Measurements from ENCODE around the gene UBE2D2. TPM values are rescaled to one million over a fixed set of nuclear protein-coding genes. Genes with fewer than 3 reads are reported as not detected.

UBE2D2 gene
- total and polyA plus RNA-seq, 2 of the 4 experiments (the other 2 are of a cell fraction): 26.9 to 35.7 TPM

DNA sequence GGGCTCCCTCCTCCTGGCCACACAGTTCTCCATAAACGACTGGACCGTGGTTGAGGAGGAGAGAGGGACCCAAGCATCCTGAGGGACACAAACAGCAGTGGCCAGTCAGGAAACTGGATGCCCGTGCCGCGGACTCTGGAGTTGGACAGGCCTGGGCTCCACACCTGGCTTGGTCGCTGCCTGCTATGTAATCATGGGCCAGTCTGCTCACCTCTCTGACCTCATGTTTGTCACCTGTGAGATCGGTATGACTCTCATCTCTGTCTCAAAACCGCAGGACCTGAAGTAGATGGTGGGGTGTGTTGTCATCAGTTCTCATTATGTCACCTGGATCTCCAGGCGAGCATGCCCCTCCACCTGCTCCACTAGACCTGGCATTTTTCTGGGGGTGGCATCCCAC is 101.5 kb downstream of the UBE2D2 start (continued):
- TF ChIP-seq CTCF (conservative IDR thresholded peaks at IDR 0.05; ENCODE audit: low read depth, low read length): no peak
- TF ChIP-seq CEBPB (IDR thresholded peaks at IDR 0.05; ENCODE audit: low read depth, low read length): no peak
- TF ChIP-seq MAZ (IDR thresholded peaks at IDR 0.05; ENCODE audit: borderline replicate concordance, low read depth, low read length): no peak
